Erythroblast (primary cell): ENCODE data around the gene SPG11.
"Not testable (repeated sequence)": the region's sequence is repeated elsewhere in the genome, so short reads cannot be mapped to it uniquely, and the experiment has no call there.

Experiments used
- DNase-seq, 2 experiments: peaks; one replicate each; lab custom pipeline; 2025; lab: John Stamatoyannopoulos, UW
- GATA1 ChIP-seq: IDR thresholded peaks from 2 replicates; pipeline ENCODE4 v1.6.1; 2011; ENCODE audit warnings: low read depth, mild to moderate bottlenecking, control low read depth, low read length, moderate library complexity
- POLR2A ChIP-seq: IDR thresholded peaks from 2 replicates; pipeline ENCODE4 v1.6.1; 2011; ENCODE audit warnings: mild to moderate bottlenecking, low read length

SPG11 gene

GRCh38 chr15:44663410-44664308 lies at the start of gene SPG11:
TSS of gene SPG11 (minus strand) at chr15:44663662. CDS start at chr15:44663647, 15 bp downstream.
- peak; percentile 95 for TF ChIP-seq POLR2A
- TF ChIP-seq GATA1: no peak
- DNase-seq: peak; percentile 97 to 98

GRCh38 chr15:44712346-44713005 lies 49.0 kb upstream of the SPG11 start:
- DNase-seq: peak; percentile 86 to 89
- no peak for TF ChIP-seq GATA1

- peak; percentile 79 to 86 for DNase-seq
- TF ChIP-seq POLR2A (no peak), GATA1 (no peak)
These were observed 48.4 kb upstream of the SPG11 start for GRCh38 chr15:44711743-44712345.

GRCh38 chr15:44711096-44711742 lies 47.8 kb upstream of the SPG11 start, which contains the start of the genes B2M and PATL2:
TSS of gene B2M (plus strand) at chr15:44711517. CDS start at chr15:44711547, 30 bp downstream.
TSS of gene PATL2 (minus strand) at chr15:44711323. CDS start at chr15:44676490, 34,833 bp downstream.
- peak; percentile 97 to 98 for DNase-seq
- TF ChIP-seq POLR2A (peak; percentile 100), GATA1 (no peak)

- peak; percentile 65 for DNase-seq
- TF ChIP-seq POLR2A: no peak
- TF ChIP-seq GATA1: no peak
These were observed 47.0 kb upstream of the SPG11 start for GRCh38 chr15:44710236-44711095.

GRCh38 chr15:44706946-44707636 lies 43.6 kb upstream of the SPG11 start:
- no peak for DNase-seq
- TF ChIP-seq GATA1 (no peak), POLR2A (no peak)

GRCh38 chr15:44706401-44706800 lies 42.9 kb upstream of the SPG11 start:
- no peak for DNase-seq

GRCh38 chr15:44705986-44706385 lies 42.5 kb upstream of the SPG11 start:
- no peak for DNase-seq
- TF ChIP-seq GATA1 (no peak), POLR2A (no peak)

More at GRCh38 chr15:44706401-44706800, 42.9 kb upstream of the SPG11 start:
- TF ChIP-seq GATA1 (no peak), POLR2A (no peak)

- not testable (repeated sequence) for DNase-seq
These were observed 37.2 kb upstream of the SPG11 start for GRCh38 chr15:44700676-44701075.

- DNase-seq: no peak
- TF ChIP-seq POLR2A (no peak), GATA1 (no peak)
These were observed 35.2 kb upstream of the SPG11 start for GRCh38 chr15:44698641-44699040.

- no peak for TF ChIP-seq GATA1
- TF ChIP-seq POLR2A: no peak
- no peak for DNase-seq
These were observed 33.6 kb upstream of the SPG11 start for GRCh38 chr15:44697014-44697413.

- no peak for TF ChIP-seq GATA1
- no peak for TF ChIP-seq POLR2A
- DNase-seq: no peak
These were observed 31.8 kb upstream of the SPG11 start for GRCh38 chr15:44695294-44695693.
